22Rv1 (cell line): Measurements from ENCODE around the gene DRICH1.
"Not testable (repeated sequence)": the region's sequence is repeated elsewhere in the genome, so short reads cannot be mapped to it uniquely, and the experiment has no call there.

Experiments used
- ZFX ChIP-seq: fragments of 450-650 bp; IDR thresholded peaks from 2 replicates; pipeline ENCODE4 v1.6.1; 2017; ENCODE audit warnings: antibody characterized with exemption, borderline replicate concordance
- TF ChIP-seq, protein P1 (sequence below): fragments of 450-650 bp; IDR thresholded peaks from 2 replicates; pipeline ENCODE4 v1.5.1; 2017; ENCODE audit warnings: mild to moderate bottlenecking

DNA sequence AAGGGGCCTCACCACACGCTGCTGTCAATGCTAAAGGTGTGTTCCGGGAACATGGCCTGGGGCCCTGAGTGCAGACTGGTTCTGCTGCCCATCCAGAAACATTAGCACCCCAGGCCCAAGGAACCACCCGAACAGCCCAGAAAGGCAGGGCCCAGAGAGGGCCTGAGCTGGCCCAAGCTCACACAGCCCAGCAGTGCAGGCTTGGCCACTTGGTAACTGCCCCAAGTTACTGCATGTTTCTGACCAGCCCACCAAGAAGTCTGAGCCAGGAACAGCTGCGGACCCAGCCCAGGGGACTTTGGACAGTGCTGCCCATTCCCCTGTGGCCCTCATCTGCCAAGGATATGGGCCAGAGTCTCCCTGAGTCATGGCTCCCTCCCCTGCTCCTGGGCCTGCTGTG is 39.3 kb upstream of the DRICH1 start:
- TF ChIP-seq, protein P1, sequence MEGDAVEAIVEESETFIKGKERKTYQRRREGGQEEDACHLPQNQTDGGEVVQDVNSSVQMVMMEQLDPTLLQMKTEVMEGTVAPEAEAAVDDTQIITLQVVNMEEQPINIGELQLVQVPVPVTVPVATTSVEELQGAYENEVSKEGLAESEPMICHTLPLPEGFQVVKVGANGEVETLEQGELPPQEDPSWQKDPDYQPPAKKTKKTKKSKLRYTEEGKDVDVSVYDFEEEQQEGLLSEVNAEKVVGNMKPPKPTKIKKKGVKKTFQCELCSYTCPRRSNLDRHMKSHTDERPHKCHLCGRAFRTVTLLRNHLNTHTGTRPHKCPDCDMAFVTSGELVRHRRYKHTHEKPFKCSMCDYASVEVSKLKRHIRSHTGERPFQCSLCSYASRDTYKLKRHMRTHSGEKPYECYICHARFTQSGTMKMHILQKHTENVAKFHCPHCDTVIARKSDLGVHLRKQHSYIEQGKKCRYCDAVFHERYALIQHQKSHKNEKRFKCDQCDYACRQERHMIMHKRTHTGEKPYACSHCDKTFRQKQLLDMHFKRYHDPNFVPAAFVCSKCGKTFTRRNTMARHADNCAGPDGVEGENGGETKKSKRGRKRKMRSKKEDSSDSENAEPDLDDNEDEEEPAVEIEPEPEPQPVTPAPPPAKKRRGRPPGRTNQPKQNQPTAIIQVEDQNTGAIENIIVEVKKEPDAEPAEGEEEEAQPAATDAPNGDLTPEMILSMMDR = not testable (repeated sequence)
- TF ChIP-seq ZFX = not testable (repeated sequence)
